ENCODE data around the gene UTRN. TPM values are rescaled to one million over a fixed set of nuclear protein-coding genes. Genes with fewer than 3 reads are reported as not detected.

Gene UTRN
- total RNA-seq, 1 donor from 2014 or later = 65.8 TPM

- intact Hi-C loops (cut with DNase I) = no loop called here
- ATAC-seq (ENCODE audit: poor library complexity) = no peak
Observed at GRCh38 chr6:144330017-144330987, 45.2 kb downstream of the UTRN start.

GRCh38 chr6:144331491-144331969, 46.4 kb downstream of the UTRN start:
- intact Hi-C loops (cut with DNase I) = no loop called here
- ATAC-seq (ENCODE audit: poor library complexity) = no peak
- no peak for DNase-seq

More at GRCh38 chr6:144330017-144330987, 45.2 kb downstream of the UTRN start:
- DNase-seq = no peak

GRCh38 chr6:144332177-144332576, 47.0 kb downstream of the UTRN start:
- no peak for ATAC-seq (ENCODE audit: poor library complexity)
- intact Hi-C loops (cut with DNase I) = no loop called here

GRCh38 chr6:144334150-144334708, 49.1 kb downstream of the UTRN start:
- intact Hi-C loops (cut with DNase I) = no loop called here
- DNase-seq = no peak
- no peak for ATAC-seq (ENCODE audit: poor library complexity)

More at GRCh38 chr6:144332177-144332576, 47.0 kb downstream of the UTRN start:
- DNase-seq = no peak

Other genes with a start within 250 kb of the UTRN start
- gene SF3B5, start 189.8 kb upstream of the UTRN start, total RNA-seq = 112 TPM
- gene STX11, start 134.8 kb upstream of the UTRN start, total RNA-seq = 8.9 TPM